Measurements from ENCODE around the gene PPFIBP1.

DNA sequence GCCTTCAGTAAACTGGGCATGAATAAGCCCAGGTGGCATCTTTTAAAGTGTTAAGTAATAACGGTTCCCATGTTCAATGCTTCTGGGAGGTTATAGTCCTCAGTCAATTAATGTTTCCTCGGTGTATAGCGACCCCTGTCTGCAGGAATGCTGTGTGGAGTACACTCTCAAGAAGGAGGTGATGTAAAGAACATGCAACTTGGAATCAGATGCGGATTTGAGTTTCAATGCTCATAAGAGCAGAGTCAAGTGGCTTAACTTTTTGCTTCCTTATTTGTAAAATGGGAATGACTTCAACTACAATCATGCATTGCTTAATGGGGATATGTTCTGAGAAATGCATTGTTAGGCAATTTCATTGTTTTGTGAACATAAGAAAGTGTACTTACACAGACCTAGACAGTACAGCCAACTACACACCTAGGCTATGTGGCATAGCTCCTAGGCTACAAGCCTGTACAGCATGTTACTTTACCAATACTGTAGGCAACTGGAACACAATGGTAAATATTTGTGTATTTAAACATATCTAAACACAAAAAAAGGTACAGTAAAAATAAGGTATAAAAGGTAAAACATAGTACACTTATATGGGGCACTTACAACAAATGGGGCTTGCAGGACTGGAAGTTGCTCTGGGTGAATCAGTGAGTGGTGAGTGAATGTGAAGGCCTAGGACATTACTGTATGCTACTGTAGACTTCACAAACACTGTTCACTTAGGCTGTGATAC is 179.9 kb downstream of the PPFIBP1 start:
- no peak for TF ChIP-seq EZH2phosphoT487 (IDR thresholded peaks at IDR 0.05; ENCODE audit: low read depth, severe bottlenecking, unreplicated experiment)
- TF ChIP-seq, protein P1, sequence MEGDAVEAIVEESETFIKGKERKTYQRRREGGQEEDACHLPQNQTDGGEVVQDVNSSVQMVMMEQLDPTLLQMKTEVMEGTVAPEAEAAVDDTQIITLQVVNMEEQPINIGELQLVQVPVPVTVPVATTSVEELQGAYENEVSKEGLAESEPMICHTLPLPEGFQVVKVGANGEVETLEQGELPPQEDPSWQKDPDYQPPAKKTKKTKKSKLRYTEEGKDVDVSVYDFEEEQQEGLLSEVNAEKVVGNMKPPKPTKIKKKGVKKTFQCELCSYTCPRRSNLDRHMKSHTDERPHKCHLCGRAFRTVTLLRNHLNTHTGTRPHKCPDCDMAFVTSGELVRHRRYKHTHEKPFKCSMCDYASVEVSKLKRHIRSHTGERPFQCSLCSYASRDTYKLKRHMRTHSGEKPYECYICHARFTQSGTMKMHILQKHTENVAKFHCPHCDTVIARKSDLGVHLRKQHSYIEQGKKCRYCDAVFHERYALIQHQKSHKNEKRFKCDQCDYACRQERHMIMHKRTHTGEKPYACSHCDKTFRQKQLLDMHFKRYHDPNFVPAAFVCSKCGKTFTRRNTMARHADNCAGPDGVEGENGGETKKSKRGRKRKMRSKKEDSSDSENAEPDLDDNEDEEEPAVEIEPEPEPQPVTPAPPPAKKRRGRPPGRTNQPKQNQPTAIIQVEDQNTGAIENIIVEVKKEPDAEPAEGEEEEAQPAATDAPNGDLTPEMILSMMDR (IDR thresholded peaks at IDR 0.05; ENCODE audit: poor library complexity): peak; percentile 80

All from hepatocyte (in vitro differentiated cells).